ENCODE results near the gene DUOX1.

DUOX1 gene

DNA sequence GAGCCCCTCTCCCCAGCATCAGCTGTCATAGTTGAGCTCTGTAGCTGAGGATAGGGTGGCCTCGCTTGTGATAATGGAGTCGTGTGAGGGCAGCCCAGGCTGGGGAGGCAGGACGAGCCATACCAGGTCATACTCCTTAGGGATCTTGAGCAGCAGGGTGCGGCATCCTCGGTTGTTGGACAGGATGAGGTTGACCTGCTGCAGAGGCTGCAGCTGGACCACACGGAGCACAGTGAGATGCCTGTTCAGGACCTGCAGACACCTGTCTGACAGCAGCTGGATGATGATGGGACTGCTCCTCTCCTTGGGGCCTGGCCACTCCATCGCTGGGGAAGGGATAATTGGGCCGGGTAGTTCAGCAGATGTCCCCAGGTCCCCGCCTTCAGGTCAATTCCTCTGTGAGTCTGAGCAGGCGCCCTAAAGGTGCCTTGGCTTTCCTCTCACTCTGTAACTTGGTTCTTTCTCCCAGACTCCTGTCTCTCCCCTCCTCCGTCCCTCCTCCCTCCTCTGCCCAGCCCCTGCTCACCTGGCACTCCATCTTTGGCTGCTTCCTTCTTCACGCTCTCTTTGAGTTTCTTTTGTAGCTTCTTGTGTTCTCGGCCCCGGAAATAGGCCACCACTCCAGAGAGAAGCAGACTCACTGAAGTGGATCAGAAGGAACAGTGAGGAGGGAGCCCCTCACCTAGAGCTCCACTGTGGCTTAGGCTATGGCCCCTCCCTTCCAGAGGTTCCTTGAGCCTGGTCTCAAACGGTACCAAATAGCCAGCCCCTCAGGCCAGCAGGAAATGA lies 23.6 kb upstream of the DUOX1 start:
- no peak for ATAC-seq

DNA sequence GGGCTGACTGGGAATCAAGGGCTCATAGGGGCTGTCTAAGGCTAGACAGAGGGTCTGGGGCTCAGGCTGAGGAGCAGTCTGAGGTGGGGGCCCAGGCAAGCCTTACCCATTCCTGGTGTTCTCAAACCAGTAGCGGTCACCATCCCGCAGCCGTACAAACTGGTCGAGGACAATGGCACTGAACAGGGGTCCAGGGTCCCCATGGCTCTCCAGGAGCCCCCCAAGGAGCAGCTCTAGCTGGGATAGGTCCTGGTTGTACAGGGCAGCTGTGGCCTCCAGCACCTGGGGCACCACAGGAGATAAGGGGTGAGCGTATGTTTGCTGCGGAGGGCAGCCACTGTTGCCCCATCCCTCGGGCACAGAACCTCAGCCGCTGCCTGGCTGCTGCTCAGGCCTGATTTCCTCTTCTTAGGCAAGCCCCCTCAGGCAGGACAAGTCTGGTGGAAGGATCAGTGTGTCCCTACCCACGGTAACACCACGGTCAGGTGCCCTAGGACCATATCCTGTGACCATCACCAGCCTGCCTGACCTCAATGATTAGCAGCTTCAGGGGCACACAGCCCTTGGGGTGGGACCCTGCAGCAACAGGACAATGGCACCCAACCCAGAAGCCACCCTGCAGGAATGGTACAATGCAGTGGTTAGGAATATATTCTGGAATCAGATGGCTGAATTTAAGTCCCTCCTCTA lies 21.7 kb upstream of the DUOX1 start:
- no peak for ATAC-seq

DNA sequence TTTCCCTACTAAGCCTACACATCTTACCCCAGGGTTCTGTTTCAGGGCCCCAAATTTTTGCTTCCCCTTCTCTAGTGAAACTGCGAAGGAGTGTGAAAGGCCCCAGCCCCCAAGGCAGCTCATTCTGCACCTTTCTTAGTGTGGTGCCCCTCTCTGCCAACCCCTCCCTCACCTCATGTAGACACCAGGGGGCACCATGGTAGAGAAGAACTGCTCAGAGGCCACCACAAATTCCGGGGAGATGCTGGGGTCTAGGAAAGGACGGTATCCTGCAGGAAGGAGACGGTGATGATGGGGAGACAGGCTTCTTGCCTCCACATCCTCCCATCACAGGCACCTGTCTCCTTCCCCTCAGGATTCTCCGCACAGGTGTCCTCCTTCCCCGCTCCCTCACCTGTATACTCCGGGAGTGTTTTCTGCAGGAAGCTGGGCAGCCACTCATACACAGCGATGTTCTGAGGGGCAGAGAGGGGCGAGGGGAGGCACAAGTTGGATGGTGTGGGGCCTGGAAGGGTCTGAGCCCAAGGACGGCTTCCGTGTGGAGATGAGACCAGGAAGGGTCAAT lies 19.5 kb upstream of the DUOX1 start:
- ATAC-seq: no peak

DNA sequence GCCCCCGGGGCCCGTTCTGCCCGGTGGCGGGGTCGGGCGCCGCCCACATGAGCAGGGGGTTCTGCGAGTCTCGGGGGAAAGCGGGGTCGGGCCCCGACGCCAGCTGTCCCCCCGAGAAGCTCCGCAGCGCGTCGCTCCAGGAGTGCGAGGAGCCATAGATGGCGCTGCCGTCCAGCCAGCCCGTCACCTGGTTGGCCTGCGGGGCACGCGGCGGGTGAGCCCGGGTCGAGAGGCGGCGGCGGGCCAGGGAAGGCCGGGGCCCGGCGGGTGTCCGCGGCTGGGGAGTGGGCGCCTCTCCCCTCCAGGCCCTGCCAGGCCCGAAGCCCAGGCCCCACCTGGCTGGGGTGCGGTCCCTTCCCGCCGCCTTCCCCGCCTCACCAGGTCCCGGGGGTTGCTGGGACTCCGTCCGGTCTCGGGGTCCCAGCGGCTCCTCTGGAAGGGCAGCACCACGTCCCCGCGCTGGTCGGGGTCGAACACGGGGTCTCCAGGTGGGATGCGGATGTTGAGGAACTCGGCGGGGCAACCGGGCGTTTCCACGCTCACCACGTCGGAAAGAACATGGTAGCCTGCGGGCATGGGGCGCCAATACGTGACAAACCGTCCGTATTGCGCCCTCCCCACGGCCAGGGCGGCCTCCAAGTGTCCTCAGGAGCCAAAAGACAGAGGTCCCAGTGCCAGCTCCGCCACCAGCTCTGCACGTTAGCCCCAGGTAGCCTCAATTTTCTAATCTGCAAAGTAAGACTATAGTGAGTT lies 18.2 kb upstream of the DUOX1 start:
- no peak for ATAC-seq

DNA sequence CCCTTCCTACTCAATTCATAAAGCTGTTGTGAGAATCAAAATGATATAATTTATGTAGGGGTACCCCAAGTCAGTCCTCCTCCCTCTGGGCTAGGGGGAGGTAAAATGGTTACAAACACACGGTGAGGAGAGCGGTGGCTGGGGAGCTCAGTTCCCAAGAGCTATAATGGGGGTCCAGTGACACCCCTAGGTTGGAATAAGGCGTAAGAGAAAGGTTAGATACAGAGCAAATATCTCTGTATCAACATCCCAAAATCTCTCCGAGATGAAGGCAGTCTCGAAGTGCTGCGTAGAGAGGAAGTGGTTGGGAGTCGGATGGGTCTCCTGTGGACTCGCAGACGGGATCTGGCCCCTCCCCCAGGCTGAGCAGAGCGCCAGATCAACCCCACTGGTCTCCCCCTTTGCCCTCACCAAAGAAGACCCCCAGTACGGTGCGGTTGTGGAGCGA lies 17.6 kb upstream of the DUOX1 start:
- ATAC-seq: no peak

DNA sequence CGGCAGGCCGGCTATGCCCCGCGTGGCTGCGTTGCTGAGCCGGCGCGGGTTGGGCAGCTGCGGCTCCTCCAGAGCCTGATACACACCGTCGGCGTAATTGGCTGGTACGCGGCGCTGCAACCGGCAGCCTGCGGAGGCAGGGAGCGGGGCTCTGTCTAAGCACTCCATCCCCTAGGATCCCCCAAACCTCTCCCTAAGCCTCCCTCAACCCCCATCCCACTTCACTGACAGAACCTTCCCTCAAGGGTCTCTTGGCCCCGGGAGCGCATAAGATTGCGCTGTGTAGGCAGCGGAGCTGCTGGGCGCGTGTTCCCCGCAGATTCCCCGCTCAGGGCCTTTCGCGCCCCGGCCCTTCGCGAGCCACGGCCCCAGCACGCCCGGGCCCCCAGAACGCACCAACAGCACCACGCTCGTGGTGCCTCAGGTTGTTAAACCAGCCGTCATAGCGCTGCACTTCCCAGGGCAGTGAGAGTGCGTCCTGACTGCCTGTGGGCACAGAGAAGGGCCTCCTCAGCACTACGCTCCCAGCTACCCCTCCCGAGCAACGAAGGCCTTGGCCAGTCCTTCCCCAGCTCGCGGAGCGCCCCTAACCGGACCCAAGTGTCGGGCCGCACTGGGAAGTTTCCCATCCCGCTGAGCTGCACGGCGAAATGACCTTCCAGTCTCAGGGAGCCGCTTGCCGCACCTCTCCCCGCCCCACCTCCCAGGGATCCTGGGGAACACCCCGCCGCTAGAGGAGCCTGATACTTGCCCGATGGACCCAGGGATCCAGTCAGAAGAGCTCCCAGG lies 17.0 kb upstream of the DUOX1 start:
- no peak for ATAC-seq

DNA sequence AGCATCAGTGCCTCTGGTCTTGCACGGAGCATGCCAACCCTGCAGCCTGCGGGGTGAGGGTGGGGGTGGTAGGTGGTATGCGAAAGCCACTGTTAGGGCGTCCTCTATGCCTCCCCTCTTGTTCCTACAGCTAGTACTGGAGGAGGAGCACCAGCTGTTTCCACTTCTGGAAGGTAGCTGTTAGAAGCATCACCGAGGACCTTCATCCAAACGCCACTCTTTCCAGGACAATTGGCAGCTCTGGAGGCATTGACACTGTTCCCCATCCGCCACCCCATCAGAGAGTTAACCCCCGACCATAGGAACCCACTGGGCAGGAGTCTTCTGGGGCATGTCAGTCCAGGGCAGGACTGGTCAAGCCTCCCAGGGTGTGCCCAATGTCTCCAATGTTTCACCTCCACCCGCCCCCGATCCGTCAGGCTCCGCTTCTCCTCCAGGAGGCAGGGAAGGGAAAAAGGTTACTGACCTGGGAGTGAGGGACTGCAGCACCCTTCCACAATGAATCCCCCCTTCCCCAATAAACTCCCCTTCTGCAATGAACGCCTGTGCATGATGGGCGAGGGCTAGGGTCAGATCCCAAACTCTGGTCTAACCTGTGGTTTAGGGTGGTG lies 16.3 kb upstream of the DUOX1 start:
- ATAC-seq: no peak

DNA sequence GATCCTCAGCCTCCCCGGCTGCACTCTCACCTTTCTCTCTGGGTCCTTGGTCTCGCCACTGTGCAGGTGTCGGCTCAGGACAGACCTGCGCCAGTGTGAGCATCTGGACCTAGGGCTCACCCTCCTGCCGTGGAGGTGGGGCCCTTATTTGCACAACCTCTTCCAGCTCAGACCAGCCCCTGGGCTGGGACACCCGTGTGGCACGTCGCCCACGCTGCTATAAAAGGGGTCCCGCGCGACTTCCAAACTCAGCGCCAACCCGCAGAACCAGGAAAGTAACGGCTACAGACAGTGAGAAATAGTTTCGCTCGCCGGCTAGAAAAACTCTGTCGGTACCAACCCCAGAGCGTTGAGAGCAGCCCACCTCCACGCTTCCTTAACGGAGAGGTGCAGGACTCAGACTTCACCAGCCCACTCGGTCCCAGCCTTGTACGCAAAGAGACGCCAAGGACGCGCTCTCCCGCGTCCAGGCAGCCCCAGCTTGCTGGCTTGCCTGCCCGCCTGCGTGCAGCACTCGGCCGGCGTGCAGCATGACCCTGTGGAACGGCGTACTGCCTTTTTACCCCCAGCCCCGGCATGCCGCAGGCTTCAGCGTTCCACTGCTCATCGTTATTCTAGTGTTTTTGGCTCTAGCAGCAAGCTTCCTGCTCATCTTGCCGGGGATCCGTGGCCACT lies 15.6 kb upstream of the DUOX1 start, which contains the start of the genes DUOX2 and DUOXA2:
Gene DUOX2 (minus strand): TSS at position 97 of the 675 bp plus-strand sequence. CDS start 761 bp downstream, outside the sequence.
Gene DUOXA2 (plus strand): TSS at position 251 of the 675 bp plus-strand sequence. CDS start 280 bp downstream, at position 531.
- ATAC-seq: no peak

DNA sequence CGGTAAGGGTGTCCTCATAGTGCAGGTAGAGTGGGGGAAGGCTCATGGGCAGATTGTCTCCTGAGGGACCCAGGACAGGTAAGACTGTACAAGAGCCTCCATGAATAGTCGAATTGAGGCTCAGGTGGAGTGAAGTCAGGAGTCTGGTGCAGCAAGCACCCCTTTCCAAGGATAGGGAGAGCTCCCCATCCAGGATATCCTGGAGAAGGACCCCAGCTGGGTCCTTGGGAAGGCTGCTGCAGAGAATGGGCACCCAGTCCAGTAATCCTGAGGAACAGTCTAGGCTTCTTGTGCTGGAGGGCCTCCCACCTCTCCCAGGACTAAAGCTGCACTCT lies 15.1 kb upstream of the DUOX1 start:
- ATAC-seq: no peak

DNA sequence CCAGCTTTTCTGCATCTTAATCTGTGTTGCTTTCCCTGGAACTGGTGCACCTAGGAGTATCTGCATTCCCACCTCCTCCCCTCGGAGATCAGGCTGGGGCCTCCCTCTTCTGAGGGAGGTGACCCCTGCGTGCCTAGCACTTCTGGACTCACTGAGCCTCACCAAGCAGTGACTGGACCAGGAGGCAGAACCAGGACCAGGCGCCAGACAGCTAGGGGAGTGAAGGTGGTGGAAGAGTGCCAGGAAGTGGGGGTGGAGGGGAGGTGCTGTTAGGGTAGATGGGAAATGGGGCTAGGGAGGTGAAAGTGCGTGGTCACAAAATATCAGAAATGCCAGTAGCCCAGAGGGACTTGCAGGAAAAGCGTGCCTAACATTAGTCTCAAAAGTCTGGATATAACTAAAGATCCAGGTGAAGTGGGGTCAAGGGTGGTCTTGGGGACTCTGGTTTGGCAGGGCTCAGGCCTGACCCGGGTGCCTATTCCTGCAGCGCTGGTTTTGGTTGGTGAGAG lies 14.4 kb upstream of the DUOX1 start:
- no peak for ATAC-seq

DNA sequence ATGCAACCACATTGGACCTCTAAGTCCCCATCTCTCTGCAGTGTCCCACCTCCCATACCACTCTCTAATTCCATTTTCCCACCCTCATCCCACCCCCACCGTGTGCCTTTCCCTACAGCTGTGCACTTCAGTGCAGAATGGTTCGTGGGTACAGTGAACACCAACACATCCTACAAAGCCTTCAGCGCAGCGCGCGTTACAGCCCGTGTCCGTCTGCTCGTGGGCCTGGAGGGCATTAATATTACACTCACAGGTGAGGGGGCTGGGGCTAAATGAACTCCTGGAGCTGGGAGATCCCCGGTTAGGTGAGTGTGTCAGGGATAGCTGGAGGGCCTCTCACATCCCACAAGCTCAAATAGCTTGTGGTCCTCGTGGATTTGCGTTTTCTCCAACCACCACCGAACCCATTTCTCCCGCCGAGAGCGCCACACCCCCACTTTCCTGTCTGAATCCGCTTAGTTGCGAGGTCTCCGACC lies 13.8 kb upstream of the DUOX1 start:
- ATAC-seq: no peak

DNA sequence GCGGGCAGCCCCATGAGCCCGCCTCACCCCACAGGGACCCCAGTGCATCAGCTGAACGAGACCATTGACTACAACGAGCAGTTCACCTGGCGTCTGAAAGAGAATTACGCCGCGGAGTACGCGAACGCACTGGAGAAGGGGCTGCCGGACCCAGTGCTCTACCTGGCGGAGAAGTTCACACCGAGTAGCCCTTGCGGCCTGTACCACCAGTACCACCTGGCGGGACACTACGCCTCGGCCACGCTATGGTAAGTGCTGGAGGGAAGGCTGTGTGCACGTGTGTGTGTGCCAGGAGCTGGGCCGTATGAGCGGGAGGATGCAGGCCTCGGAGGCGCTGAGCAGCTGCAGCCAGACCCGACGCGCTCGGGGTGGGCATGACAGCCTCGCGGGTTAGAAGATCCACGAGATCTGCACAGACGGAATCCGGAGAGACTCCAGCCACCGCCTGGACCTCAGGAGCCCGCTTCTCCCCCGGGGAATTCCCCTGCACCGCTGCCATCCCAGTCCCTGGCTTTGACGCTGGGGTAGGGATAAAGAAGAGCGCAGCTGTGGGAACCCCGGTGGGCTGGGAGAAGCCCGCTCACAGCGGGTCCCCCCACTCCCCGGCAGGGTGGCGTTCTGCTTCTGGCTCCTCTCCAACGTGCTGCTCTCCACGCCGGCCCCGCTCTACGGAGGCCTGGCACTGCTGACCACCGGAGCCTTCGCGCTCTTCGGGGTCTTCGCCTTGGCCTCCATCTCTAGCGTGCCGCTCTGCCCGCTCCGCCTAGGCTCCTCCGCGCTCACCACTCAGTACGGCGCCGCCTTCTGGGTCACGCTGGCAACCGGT lies 13.1 kb upstream of the DUOX1 start:
- ATAC-seq: no peak

DNA sequence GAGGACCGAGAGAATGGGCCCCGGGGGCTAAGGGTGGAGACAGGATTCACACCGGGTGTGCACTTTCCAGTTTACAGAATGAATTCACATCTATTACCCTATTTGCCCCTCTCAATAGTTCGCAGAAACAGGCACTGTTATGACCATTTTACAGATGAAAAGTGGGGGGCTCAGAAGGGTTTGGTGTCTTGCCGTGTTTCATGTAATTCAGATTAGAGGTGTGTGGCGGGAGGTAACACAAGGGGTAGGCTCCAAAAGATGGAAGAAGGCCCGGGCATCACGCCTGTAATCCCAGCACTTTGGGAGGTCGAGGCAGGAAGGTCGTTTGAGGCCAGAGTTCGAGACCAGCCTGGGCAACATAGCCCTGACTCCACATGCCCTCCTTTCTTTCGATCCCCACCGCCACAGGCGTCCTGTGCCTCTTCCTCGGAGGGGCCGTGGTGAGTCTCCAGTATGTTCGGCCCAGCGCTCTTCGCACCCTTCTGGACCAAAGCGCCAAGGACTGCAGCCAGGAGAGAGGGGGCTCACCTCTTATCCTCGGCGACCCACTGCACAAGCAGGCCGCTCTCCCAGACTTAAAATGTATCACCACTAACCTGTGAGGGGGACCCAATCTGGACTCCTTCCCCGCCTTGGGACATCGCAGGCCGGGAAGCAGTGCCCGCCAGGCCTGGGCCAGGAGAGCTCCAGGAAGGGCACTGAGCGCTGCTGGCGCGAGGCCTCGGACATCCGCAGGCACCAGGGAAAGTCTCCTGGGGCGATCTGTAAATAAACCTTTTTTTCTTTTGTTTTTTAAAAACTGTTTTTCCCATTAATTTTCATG lies 12.3 kb upstream of the DUOX1 start:
- ATAC-seq: peak in 1 of 2 donors; percentile 4

DNA sequence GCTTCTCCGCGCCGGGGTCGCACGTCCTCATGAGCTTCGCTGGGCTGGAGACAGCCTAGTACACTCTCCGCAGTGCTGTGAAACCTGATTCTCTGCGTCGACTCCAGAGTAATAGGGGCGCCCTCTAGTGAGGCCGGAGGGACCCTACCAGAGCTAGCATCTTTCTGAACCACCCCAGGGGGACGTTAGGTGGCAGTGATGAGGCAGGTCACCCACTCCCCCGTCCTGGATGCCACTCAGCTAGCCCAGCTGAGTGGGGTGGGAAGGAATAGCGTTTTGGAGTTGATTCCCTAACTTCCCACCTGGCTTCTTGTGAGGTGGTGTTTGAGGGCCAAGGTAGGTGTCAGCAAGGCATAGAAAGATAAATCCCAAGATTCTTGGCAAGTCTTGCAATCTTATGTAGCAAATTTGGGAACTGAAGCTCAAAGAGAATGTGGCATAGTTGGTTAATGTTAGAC lies 11.6 kb upstream of the DUOX1 start:
- peak; percentile 97 to 98 for ATAC-seq

DNA sequence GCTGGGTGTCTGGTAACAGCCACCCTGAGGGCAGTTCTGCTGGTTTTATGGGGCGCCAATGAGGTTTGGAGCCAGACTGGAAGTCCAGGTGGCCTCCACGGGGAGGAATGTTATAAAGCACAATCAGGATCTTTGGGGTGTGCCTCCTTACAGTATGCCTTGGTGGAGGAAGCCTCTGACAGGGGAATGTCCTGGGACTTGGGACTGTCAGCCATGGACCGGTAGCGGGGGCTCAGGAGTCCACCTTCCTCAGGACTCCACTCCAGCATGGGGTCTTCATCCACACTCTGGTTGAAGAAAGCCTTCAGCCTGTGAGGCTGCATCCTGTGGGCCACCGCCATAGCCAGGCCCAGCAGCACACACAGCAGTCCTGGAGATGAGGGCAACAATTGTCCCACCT lies 10.8 kb upstream of the DUOX1 start:
- no peak for ATAC-seq

DNA sequence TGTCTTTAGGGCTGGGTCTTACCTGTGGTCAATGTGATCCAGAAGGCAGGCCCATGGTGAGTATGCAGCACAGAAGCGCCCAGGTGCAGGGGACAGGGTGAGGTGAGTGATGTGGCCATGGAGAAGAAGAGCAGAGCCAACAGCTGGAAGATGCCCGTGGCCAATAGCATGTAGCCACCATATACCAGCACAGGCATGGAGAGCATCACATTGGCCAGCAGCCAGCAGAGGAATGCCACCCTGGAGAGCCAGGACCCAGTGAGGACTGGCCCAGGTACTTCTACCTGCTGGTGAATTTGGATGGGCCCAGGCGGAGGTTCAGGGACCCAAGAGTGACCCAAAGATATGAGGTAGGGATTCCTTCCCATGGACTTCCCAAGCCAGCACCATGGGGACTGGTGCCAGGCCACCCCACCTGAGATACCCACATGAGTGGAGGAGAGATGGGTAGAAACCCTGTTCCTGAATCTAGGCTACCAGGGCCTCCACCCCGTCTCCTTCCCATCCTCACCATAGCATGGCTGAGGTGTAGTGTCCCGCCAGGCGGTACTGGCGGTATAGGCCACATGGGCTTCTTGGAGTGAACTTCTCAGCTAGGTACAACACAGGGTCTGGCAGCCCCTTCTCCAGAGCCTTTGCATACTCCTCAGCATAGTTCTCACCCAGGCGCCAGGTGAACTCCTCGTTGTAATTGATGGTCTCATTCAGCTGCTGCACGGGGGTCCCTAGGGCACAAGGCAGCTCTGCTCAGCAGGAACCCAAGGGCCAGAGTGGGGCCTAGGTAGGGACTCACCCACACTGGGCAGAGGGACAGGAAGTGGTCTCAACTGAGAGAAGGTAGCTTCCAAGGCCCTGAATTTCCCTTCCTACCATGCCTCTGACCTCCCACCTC lies 9.5 kb upstream of the DUOX1 start:
- no peak for ATAC-seq

DNA sequence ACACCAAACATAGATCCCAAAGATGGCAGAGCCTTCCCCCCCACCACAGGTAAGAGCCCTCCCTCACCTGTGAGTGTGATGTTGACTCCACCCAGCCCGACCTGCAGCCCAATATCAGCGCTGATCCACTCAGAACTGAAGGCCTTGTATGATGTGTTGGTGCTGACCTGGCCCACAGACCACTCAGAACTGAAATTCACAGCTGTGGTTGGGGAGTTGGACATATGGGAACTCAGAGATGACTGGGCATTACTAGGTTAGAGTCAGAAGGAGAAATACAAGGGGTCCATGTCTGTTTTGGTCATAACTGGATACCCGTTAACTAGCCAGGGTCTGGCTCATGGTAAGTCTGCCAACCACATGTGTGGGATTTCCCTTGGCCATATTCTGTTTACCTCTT lies 8.8 kb upstream of the DUOX1 start:
- ATAC-seq: no peak
